Right renal cortex interstitium (tissue), 3 donors: ENCODE results near the gene PYGO1. TPM values are rescaled to one million over a fixed set of nuclear protein-coding genes. Genes with fewer than 3 reads are reported as not detected.
"Not testable (repeated sequence)": the region's sequence is repeated elsewhere in the genome, so short reads cannot be mapped to it uniquely, and the experiment has no call there.

ENCODE experiments used
- DNase-seq, 3 donors: peaks; one replicate each; pipeline ENCODE4 v3.0.0-alpha.2; 2013; ENCODE audit warnings: low read depth in 3 of 3, low spot score in 2 of 3
- polyA plus RNA-seq, 3 donors: library from polyadenylated mRNA; unstranded; fragments of 120-200 nt; gene quantifications; one replicate each; pipeline ENCODE4 v1.2.1, GENCODE V29; 2013; ENCODE audit not compliant: insufficient read length in 3 of 3

Gene PYGO1
- 10 to 100 TPM; 14.8 to 16.5 (median 15.4) TPM for polyA plus RNA-seq

- peak in 1 of 3 donors; percentile 47 for DNase-seq
Observed at GRCh38 chr15:55588070-55588814, at the start of gene PYGO1. Gene PYGO1, minus strand, starts transcription at chr15:55588345. Its CDS starts 462 bp downstream, at chr15:55587883.

- no peak for DNase-seq
Observed at GRCh38 chr15:55637086-55637485, 48.9 kb upstream of the PYGO1 start.

- no peak for DNase-seq
Observed at GRCh38 chr15:55633731-55634130, 45.6 kb upstream of the PYGO1 start.

GRCh38 chr15:55632434-55632833 lies 44.3 kb upstream of the PYGO1 start:
- no peak for DNase-seq

- DNase-seq = no peak
Observed at GRCh38 chr15:55630858-55631257, 42.7 kb upstream of the PYGO1 start.

GRCh38 chr15:55628369-55628730 lies 40.2 kb upstream of the PYGO1 start:
- DNase-seq = no peak

- no peak for DNase-seq
Observed at GRCh38 chr15:55627730-55628368, 39.7 kb upstream of the PYGO1 start.

GRCh38 chr15:55619783-55620182 lies 31.6 kb upstream of the PYGO1 start:
- DNase-seq = no peak

GRCh38 chr15:55618387-55618786 lies 30.2 kb upstream of the PYGO1 start:
- DNase-seq = no peak

- DNase-seq = peak in 1 of 3 donors; percentile 2
Observed at GRCh38 chr15:55615445-55615844, 27.3 kb upstream of the PYGO1 start.

- no peak for DNase-seq
Observed at GRCh38 chr15:55613727-55614126, 25.6 kb upstream of the PYGO1 start.

GRCh38 chr15:55606214-55606613 lies 18.1 kb upstream of the PYGO1 start:
- DNase-seq = no peak

GRCh38 chr15:55601374-55601773 lies 13.2 kb upstream of the PYGO1 start:
- no peak for DNase-seq

GRCh38 chr15:55599439-55599838 lies 11.3 kb upstream of the PYGO1 start:
- DNase-seq = no peak

GRCh38 chr15:55593019-55593418 lies 4.9 kb upstream of the PYGO1 start:
- DNase-seq = not testable (repeated sequence)

- no peak for DNase-seq
Observed at GRCh38 chr15:55590788-55591187, 2.6 kb upstream of the PYGO1 start.

- DNase-seq = no peak
Observed at GRCh38 chr15:55589287-55589686, 1.1 kb upstream of the PYGO1 start.

- DNase-seq = peak in 1 of 3 donors; percentile 29
Observed at GRCh38 chr15:55588815-55589115, 620 bp upstream of the PYGO1 start.

- no peak for DNase-seq
Observed at GRCh38 chr15:55587321-55588069, 650 bp downstream of the PYGO1 start.

- DNase-seq = no peak
Observed at GRCh38 chr15:55586808-55587207, 1.3 kb downstream of the PYGO1 start.

GRCh38 chr15:55576943-55577342 lies 11.2 kb downstream of the PYGO1 start:
- DNase-seq = no peak

- DNase-seq = no peak
Observed at GRCh38 chr15:55574096-55574495, 14.0 kb downstream of the PYGO1 start.
